Peyer's patch (tissue), 4 donors: ENCODE data around the gene TRIO. TPM values are rescaled to one million over a fixed set of nuclear protein-coding genes. Genes with fewer than 3 reads are reported as not detected.

ENCODE experiments used
- DNase-seq, 3 donors: peaks; one replicate each; pipeline ENCODE4 v3.0.0-alpha.2; 2017 to 2019
- H3K27ac ChIP-seq, 4 donors: fragments of 200-600 bp; sonication (generic); one replicate each; pipeline ENCODE4 v1.5.1; 2016 to 2019
- H3K27me3 ChIP-seq, 2 donors: fragments of 200-600 bp; sonication (generic); one replicate each; pipeline ENCODE4 v1.5.1; 2019
- H3K36me3 ChIP-seq, 3 donors: fragments of 200-600 bp; sonication (generic); one replicate each; pipeline ENCODE4 v1.5.1; 2016 to 2019
- H3K4me1 ChIP-seq, 4 donors: fragments of 200-600 bp; sonication (generic); one replicate each; pipeline ENCODE4 v1.5.1; 2016 to 2019
- H3K4me3 ChIP-seq, 4 donors: fragments of 200-600 bp; sonication (generic); 1 replicate in 3 of 4; 2 replicates in 1 of 4; pipeline ENCODE4 v1.5.1; 2016 to 2019; ENCODE audit warnings: mild to moderate bottlenecking in 1 of 4
- H3K9me3 ChIP-seq, 4 donors: fragments of 200-600 bp; sonication (generic); one replicate each; pipeline ENCODE4 v1.5.1; 2016 to 2019; ENCODE audit warnings: mild to moderate bottlenecking in 1 of 4
- CTCF ChIP-seq, 6 experiments: fragments of 450-650 bp in 4 of 6; fragments of 200-600 bp in 2 of 6; sonication (generic) in 1 of 6; IDR thresholded peaks; one replicate each; pipeline ENCODE4 v1.5.1; 2017 to 2019; ENCODE audit warnings: antibody characterized with exemption in 6 of 6, mild to moderate bottlenecking in 3 of 6, moderate library complexity in 1 of 6
- POLR2A ChIP-seq, 2 donors: fragments of 450-650 bp; IDR thresholded peaks; one replicate each; pipeline ENCODE4 v1.5.1; 2017; ENCODE audit warnings: antibody characterized with exemption in 2 of 2, mild to moderate bottlenecking in 2 of 2, moderate library complexity in 2 of 2
- total RNA-seq, 4 donors: library from RNA; depleted of rRNA; stranded (reverse); fragments of >200 nt; gene quantifications; one replicate each; pipeline ENCODE4 v1.1.0, GENCODE V29; 2016

Gene TRIO
- total RNA-seq, 4 donors from 2014 or later = 171 to 456 (median 340) TPM

- Histone ChIP-seq H3K9me3 (no peaks in the 10 kb centered on the region), H3K4me3 (no peak overlapping the region), H3K4me1 (no peaks in the 10 kb centered on the region), H3K27me3 (no peaks in the 10 kb centered on the region), H3K27ac (no peak overlapping the region), H3K36me3 (no peaks in the 10 kb centered on the region)
- TF ChIP-seq CTCF (IDR thresholded peaks at IDR 0.05) = no peak
- no peak for DNase-seq
Measured at GRCh38 chr5:14134083-14134482, 9.1 kb upstream of the TRIO start.

GRCh38 chr5:14134771-14135170 is 8.4 kb upstream of the TRIO start:
- no peaks in the 10 kb centered on the region for H3K9me3 ChIP-seq
- no peak for TF ChIP-seq POLR2A (IDR thresholded peaks at IDR 0.05)
- no peak for TF ChIP-seq CTCF (IDR thresholded peaks at IDR 0.05)

GRCh38 chr5:14135621-14136020 is 7.5 kb upstream of the TRIO start:
- no peak overlapping the region for H3K4me3 ChIP-seq
- no peaks in the 10 kb centered on the region for H3K36me3 ChIP-seq
- no peaks in the 10 kb centered on the region for H3K4me1 ChIP-seq
- H3K27me3 ChIP-seq = no peaks in the 10 kb centered on the region
- no peak for DNase-seq
- TF ChIP-seq POLR2A (IDR thresholded peaks at IDR 0.05) (no peak), CTCF (IDR thresholded peaks at IDR 0.05) (no peak)
- no peak overlapping the region for H3K27ac ChIP-seq
- no peaks in the 10 kb centered on the region for H3K9me3 ChIP-seq

More at GRCh38 chr5:14134771-14135170, 8.4 kb upstream of the TRIO start:
- no peak for DNase-seq
- Histone ChIP-seq H3K27ac (no peak overlapping the region), H3K36me3 (no peaks in the 10 kb centered on the region), H3K27me3 (no peaks in the 10 kb centered on the region), H3K4me1 (no peaks in the 10 kb centered on the region), H3K4me3 (no peak overlapping the region)

- Histone ChIP-seq H3K9me3 (no peaks in the 10 kb centered on the region), H3K4me3 (no peak overlapping the region), H3K4me1 (no peaks in the 10 kb centered on the region), H3K36me3 (no peaks in the 10 kb centered on the region), H3K27ac (no peak overlapping the region), H3K27me3 (no peaks in the 10 kb centered on the region)
- no peak for DNase-seq
- no peak for TF ChIP-seq CTCF (IDR thresholded peaks at IDR 0.05)
- no peak for TF ChIP-seq POLR2A (IDR thresholded peaks at IDR 0.05)
Measured at GRCh38 chr5:14136228-14136627, 6.9 kb upstream of the TRIO start.

- Histone ChIP-seq H3K36me3 (no peaks in the 10 kb centered on the region), H3K27me3 (no peaks in the 10 kb centered on the region), H3K4me3 (no peak overlapping the region), H3K9me3 (no peaks in the 10 kb centered on the region), H3K4me1 (no peaks in the 10 kb centered on the region), H3K27ac (no peak overlapping the region)
- DNase-seq = no peak
- TF ChIP-seq POLR2A (IDR thresholded peaks at IDR 0.05) (no peak), CTCF (IDR thresholded peaks at IDR 0.05) (no peak)
Measured at GRCh38 chr5:14138608-14139540, 4.3 kb upstream of the TRIO start.
